ENCODE results near the gene SLC5A3.

Gene SLC5A3

DNA sequence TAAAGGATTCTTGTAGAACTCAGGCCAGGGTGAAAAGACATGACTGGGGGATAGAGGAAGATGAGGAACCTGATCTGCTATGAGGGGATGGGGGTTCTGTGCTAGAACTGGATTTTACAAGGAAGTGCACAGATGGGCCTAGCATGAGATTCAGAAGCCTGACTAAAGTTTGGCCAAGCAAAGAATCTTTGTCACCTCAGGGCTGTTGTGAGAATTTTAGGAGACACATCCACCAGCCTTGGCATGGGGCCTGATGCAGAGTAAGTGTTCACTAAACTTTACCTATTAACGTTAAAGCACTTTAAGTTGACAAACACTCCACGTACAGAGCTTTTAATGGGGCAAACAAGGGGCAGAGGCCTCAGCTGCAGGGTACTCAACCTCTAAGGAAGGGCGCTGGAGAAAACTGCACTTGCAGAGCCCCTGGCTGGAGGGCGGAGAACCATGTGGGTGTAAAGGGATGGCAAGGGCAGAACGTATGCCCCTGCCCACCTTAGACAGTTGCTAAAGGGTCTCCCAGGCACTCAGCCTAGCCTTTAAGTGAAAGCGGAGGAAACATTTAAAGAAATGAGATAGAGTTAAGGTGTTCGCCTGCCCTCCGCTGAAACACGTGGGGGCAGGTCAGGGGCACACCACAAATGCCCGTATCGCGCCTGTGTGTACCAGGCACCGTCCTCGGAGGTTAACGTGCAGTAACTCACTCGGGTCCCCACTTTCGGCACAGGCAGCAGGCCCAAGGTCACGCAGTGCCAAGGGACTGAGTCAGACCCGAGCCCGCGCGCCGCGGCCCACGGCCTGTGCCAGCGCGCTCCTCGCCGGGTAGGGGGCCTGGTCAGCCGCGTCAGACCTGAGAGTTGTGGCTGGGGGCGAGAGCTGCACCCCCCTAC lies 990 bp upstream of the SLC5A3 start:
- DNase-seq: no peak

DNA sequence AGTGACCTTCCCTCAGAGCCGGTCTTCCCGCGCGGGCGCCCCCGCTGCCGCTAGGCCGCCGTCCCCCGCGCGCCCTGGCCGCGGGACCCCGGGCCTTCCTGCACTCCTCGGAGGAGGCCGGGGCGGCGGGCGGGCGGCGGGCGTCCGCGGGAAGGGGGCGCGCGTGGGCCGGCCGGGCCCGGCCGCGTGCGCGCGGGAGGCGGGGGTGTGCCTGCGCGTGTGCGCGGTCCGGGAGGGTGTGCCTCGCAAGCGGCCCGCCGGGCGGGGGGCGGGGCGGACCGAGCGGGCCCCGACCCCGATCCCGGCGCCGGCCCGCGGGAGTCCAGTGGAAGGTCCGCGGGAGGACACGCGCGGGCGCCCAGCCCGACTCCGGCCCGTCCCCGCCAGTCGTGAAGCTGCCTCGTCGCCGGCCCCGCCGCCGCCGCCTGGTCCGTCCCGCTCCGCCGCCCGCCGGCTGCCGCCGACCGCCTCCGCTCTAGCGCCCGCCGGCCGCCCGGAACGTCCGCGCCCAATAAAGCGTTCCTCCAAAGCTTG lies 438 bp downstream of the SLC5A3 start:
- DNase-seq: peak in 1 of 2 donors; percentile 44

DNA sequence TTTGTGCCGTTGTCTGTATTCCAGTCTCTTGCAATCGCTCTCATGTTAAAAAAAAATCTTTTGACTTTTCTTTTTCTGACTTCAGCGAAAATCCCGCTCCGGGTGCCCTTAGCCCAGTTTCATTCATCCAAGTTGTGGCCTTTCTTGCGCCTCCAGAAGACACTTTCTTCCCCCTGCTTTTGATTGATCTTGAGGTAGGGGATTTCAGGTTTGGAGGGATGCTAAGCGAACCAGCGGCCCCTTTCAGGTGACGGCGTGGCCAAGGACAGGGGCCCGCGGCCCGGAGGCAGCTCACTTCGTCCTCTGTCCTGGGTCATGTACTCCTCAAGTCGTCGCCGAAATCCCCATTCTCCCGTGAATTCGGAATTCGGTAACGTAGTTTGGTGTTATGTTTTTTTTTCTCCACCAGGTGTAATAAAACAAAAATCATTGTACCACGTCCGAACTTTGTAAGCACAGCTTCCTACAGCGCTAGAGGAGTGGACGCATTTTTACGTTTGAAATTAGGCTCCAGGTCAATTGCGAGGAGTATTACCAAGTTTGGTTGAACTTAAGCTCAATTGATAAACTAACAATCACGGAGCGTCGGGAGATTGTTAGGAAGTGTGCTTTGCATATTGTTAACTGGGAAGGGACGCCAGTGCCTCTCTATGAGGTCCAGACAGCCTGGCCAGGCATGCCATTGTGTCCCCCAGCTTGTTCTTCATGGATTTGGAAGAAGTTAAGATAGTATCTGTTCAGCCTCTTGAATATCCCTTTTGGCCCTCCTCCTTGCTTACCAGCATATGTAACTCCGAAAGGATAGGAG lies 1.1 kb downstream of the SLC5A3 start:
- no peak for DNase-seq

DNA sequence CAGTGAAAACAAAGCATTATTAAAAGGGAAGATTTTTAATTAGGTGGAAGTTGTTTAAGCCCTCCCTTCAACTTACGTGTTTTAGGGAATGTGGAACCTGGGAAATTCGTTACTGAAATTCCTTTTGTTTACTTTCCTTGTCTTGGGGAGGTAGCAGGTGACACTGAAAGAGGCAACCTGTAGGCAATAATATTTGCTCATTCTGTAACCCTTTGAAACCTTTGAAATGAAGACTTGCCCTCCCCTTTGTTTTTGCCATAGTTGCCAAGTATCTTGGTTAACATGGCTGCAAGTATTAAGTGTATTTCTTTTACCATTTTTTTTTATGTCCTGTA lies 1.7 kb downstream of the SLC5A3 start:
- DNase-seq: no peak

DNA sequence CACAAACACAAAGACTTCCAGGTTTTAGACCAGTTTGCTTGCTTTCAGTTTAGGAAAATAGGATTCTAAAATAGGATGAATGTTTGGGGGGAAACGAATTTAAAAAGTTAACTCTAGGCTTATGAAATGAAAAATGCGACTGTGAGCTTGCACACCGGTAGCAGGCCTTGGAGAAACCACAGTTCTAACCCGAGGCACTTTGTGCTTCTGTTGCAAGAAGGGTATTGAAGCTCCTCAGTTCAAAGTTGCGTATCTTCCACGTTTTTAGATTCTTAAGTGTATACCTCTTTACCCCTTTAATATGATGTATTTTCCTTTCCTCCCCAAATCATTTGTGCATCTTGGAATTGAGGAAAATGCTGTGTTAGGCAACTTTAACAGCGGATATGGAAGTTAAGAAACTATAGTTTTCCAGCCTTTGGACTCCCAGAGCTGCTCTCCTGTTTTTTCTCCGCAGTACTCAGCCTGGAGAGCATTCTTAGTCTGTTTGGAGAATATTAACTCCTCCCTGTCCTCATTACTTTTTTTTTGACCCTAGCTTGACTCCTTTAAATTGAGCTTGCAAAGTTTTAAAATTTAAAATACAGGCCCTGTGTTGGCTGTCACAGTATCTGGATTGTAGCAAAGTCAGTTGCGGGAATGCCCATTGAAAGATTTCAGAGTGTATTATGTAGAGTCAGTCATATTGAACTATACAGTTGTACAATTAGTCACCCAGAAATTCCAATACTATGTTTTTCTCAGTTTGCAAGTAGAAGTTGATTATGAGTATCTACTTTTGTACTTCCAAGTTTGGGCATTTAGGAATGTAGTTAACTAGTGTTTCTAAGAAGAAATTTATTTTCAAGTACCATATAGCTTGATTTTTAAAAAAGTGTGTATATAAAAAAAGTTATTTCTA lies 2.6 kb downstream of the SLC5A3 start:
- no peak for DNase-seq

DNA sequence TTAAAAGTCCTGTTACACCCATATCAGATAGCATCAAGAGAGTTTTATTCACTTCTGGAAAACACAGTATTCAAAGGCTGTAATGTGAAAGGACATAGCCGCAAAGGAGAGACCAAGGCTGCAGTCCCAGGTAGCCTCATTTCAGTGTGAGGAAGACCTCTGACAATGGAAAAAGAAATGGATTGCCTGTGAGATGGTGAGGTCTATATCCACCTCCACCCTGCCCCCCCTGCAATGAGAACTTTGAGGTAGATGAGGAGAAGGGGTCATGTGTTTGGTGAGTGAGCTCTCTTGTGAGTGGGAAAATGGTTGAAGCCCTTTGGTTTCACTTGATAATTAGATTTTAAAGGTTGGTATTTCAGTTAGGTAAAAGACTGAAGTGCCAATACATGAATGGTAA lies 3.5 kb downstream of the SLC5A3 start:
- no peak for DNase-seq

DNA sequence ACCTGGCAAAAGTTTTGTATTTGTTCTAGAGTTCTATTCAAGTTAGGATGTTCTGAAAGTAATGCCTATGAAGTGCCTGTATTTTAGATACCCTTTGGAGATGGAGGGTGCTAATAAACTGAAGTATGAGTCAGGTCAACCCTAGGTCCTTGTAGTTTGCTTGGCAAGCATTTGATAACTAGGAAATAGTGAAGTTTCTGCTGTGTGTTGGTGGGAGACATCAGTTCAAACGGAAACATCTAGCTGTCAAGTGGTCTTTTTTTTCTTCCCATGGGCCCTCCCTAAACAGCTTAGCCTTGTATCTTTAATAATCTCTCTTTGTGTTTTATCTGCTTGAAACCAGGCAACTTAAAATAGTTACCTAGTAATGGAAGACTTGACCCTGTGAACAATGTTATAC lies 4.5 kb downstream of the SLC5A3 start:
- DNase-seq: no peak

DNA sequence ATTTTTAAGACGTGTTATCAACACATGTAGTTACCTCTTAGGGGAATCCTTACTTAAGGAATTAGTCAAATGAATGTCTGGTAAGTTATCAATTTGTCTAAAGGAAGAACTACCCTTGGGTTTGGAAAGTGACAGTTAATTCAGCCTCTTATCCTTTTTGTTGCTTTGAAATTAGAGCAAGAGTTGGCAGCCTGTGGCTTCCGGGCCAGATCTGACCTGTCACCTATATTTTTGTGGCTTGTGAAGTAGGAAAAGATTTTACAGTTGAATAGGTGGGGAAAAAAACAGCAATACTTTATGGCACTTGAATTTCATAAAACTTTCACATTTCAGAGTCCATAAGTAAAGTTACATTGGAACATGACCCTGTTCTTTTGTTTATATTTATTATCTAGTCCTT lies 5.5 kb downstream of the SLC5A3 start:
- DNase-seq: no peak

DNA sequence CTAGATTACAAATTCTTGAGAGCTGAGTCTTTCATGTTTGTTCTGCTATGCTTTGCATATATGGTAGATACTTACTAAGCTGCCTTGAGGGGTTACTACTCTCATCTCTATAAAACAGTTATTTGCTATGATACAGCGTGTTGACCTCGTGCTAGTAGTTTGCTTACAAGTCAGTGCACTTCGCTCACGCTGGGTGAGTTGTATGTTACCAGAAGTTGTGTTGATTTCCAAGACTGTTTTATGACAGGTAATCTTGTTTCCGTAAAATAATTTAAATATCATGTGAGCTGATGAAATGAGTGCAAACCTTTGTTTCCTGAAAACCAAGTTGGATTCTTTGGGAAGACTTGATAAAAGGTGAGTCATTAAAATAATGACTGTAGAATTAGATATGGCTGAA lies 7.3 kb downstream of the SLC5A3 start:
- no peak for DNase-seq

DNA sequence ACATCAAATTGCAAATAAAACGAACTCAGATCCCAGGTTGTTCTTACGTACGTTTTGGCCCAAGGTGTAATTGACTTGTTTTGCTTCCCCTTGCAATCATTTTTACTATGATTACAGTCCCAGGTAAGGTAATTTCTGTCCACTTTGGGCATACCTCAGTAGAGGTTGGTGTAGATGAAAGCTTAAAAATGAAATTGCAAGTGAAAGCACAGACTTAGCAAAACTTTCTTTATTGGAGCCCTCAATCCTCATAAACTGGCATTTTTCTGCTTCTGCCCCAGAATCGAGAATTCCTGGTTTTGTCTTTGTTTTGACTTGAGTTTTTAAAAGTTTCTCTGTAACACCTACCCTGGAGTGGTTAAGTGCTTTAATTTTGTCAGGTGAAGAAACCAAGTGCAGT lies 9.4 kb downstream of the SLC5A3 start:
- DNase-seq: no peak

DNA sequence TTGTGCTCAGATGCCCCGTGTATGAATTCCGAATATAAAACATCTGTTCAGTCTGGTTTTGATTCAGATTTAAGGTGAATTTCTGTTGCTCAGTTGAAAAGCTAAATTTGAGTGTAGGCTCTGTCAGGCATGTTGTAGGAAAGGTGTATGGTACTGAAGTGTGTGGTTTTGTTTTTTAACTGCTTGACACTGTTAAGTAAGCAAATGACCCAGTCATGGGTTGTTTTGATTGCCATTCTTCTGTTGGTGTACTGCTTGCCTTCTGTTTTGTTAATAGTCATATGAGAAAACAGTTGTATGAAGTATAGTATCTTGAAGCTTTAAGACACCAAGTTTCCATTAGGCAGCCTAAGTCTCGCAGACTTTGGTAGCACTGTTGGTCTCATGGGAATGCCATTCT lies 10.0 kb downstream of the SLC5A3 start:
- no peak for DNase-seq

DNA sequence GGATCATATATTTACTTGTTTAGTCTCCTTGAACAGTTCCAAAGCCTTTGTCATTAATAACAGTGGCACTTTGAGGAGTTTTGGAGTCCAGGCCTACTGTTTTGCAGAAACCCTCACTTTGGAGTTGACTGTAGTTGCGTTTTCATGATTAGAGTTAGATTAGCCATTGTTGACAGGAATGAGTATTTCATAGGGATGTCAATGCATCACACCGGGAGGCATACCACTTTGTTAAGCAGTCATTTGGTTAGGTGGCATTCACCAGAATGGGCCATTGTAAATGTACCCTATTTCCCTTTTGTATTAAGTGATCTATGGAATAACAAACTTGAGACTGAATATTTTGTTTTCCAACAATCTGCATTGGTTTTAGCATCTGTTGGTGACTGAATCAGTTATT lies 11.8 kb downstream of the SLC5A3 start:
- no peak for DNase-seq

DNA sequence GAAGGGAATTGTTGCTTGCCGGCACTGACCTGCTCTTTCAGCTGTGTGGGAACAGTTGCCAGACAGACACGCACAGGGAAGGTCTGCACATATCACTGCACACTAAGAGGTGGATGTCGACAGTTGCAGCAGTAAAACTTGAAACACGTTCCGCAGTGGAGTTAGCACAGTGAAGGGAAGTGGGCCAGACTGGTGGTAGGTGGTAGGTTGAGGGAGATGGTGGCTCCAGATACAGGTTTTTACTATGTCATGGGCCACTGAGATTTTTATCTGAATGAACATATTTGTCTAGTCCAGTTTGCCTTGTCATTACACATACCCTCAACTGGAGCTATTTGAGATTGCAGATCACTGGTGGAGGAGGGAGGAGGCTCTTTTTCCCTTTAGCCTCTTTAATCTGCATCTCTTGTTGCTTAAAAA lies 13.5 kb downstream of the SLC5A3 start:
- no peak for DNase-seq

DNA sequence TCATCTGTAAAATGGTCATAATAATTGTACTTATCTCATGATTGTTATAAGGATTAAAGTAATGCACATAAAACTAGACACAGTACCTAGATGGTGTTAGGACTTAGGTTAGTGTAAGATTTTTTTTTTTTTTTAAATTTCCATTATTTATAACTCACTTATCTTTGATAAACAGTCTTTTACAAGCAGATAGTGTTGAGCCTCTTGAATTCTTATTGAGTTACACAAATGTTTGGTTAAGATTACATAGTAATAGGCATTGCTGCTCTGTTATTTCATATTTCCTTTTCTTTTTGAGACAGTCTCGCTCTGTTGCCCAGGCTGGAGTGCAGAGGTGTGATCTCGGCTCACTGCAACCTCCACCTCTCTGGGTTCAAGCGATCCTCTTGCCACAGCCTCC lies 15.4 kb downstream of the SLC5A3 start:
- DNase-seq: no peak

DNA sequence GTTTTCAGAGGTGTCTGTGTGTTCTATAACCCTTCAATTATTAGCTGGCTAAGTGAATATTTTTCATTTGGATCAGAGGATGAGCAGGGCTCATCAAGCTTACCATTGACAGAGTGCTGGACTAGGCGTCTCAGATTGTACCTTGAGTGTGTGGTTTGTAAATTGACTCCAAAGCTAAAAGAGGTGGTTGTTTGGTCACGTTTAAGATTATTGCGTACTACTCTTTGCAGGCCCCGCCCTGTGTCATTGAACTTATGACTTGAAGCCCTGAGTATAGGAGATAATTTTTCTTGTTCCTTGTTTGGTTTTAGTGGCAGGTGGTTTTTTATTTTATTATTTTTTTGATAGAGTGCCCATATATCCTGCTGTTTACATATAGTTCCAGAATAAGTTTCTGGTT lies 17.7 kb downstream of the SLC5A3 start:
- no peak for DNase-seq

DNA sequence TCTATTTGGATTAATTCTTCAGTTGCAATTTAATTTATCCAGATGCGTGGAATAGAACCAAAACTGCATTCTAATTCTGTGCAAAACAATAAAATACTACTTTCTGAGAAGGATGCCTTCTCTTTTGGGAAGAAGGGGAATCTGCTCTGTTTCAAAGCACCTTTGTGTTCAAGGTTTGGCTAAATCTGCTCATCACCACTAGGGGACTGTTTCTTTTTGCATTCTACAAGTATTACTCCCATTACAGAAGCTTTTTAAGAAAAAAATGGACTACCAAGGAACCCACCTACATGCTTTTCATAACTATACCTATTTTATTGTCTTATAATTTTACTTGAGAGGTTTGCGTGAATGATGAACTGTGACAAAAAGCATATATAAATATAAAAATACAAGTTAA lies 18.2 kb downstream of the SLC5A3 start:
- DNase-seq: no peak

DNA sequence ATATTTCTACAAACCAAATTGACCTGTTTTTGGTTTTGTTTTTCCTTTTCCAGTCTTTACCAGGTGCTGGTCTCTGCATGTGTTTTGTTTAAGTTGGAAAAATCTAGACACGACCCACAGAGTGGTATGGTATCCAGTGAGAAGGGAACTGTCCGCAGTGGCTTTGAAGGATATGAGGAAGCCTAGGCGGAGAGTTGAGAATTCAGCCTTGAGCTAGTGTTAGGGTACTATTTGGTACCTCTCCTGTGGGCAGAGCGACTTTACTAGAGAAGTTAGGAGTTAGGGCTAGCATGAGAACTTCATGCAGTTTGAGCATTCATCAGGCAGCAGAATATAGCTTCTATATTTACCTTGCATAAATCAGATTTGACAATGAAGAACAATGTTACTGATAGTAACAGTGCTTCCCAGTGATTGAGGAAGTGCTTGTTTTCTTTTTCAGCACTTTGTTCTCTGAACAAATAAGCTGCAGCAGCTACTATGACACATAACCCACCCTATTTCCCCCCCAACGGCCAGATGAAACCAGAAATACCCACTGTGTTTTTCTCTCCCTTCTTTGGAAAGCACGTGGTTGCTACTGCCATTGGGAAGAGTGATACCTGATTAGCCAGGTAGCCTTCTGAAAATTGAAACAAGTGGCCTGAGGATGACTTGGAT lies 19.0 kb downstream of the SLC5A3 start:
- DNase-seq: peak in 1 of 2 donors; percentile 34

DNA sequence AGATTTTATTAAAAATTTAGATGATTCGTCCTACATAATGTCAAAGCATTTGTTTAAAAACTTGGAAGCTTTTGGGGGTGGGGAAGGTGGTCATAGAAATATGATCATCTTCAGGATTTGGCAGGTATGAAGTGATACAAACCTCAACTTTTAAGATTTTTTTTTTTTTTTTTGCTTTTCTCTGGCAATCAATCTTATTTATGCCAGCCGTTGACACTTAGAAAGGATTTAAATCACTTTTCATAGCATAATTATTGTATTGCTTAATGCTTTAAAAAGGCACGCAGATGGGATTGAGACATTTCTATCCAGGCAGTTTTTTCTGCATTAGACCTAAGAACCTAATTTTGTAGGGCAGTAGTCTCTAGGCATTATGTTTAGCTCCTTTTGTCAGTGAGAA lies 19.7 kb downstream of the SLC5A3 start:
- DNase-seq: no peak

DNA sequence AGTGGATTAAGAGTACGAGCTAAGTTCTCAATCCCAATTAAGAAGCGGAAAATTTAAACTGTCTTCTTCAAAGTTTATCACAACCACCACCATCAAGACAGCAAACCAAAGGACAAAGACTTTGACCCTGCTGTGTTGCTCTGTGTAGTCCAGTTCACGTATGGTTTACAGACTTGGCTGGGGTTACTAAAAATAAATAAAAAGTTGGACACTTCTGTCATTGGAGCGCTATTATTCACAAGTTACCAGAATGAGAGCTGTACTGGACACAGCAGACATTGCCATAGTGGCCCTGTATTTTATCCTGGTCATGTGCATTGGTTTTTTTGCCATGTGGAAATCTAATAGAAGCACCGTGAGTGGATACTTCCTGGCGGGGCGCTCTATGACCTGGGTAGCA lies 21.6 kb downstream of the SLC5A3 start:
- no peak for DNase-seq

DNA sequence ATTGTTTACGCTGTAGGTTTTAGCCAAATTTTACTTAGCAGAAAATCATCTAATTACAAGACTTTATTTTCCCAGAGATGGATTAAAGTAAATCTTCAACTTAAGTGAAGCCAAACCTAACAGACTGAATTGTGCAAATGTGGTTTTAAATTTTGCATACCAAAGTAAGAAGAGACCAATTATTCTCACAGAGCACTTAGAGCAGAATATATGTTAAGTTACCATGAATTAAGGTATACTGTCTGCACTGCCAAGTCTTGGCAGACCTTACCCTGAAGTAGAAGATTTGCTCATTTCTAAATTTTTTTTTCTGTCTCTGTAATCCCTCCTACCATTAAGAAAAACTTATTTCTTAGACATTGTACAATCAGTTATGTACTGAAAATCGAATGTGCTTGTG lies 24.1 kb downstream of the SLC5A3 start:
- DNase-seq: no peak

DNA sequence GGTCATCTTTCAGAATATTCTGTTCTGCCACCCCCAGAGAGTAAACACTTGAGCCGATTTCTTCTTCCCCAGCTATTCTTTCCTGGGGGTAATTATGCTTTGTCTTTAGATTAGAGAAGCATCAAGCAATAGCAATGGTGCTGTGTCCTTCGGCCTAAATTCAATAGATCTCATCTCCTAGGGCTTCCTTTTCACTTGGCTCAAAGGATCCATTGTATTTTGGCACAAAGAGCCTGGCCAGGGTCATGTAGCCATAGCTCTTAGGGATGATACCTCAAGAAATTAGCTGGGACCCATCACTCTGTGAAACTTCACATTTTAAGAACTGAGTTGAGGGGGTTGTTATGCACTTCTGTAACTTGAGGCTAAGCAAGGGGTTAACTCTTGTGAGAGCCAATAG lies 27.0 kb downstream of the SLC5A3 start:
- no peak for DNase-seq

DNA sequence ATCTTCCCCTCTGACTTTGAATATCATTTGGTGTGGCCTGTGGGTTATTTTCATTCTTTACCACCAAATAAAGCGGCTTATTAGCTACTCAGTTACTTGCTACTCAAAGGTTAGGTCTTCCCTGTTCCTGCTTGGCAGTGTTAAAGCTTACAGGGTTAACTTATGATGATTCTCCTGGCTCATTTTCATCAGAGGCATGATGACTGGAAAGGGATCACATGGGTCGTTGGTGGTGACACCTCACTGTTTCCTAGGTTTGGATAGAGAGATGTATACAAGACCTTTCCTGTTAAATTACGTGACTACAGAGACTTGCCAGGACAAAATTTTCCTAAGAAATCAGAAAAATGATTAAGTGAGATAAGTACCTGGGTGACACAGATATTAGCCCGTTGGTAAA lies 27.4 kb downstream of the SLC5A3 start:
- DNase-seq: no peak
